Occipital lobe (tissue), 2 donors: ENCODE results near the gene PDE4B. TPM values are rescaled to one million over a fixed set of nuclear protein-coding genes. Genes with fewer than 3 reads are reported as not detected.
"Not testable (repeated sequence)": the region's sequence is repeated elsewhere in the genome, so short reads cannot be mapped to it uniquely, and the experiment has no call there.

Experiments
- DNase-seq: peaks from one replicate; lab custom pipeline; 2025; lab: John Stamatoyannopoulos, UW
- total RNA-seq: library from RNA; depleted of rRNA; stranded (reverse); fragments of >200 nt; gene quantifications from one replicate; pipeline ENCODE4 v1.2.3, GENCODE V29; 2014

PDE4B gene
- total RNA-seq, 1 donor from 2014 or later = 77.8 TPM

DNA sequence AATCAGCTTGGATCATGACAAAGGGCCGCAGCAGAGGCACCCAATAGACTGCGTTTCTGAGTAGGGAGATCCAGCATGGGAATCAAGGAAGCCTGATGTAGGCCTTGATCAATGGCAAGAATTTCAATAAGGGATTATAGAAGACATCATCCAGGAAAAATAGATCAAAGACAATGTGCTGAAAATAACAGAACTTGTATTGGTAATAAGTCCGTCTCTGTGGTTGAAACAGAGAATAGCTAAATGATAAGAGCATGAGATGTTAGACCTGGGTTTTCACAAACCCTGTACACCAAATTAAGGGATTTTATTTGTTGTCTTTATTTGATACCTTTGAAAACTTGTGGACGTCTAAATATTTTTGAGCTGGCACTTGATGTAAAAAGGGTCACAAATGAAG lies 513.2 kb downstream of the PDE4B start:
- DNase-seq = no peak

DNA sequence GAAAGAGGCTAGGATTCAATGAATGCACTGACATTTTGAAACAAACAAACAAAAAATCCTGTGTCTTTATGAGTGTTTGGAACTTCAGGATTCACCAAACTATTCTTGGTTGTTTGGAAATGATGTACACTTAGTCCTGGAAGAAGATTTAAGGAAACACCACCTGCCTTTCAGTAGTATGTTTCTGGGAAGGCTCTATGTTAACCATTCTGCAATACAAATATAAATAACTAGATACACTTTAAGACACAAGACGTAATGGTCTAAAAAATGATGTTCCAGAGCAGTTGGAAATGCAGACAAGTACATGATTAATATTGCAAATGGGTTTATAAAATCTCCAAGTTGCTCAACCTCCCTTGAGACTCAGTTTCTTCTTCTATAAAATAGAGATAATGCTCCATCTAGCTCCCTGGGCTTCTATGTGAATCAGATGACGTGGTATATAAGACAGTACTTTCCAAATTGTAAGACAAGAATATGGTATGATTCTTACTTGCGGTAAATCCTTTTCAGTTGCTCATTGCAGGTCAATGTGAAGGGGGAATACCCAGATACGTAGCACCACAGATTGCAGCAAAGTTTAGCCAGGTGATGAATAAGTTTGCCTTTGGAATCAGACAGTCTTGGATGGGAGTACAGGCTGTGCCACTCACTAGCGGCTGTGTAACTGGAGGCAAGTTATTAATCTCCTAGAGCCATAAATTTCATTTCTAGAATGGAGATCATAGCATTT lies 516.5 kb downstream of the PDE4B start:
- DNase-seq = no peak

DNA sequence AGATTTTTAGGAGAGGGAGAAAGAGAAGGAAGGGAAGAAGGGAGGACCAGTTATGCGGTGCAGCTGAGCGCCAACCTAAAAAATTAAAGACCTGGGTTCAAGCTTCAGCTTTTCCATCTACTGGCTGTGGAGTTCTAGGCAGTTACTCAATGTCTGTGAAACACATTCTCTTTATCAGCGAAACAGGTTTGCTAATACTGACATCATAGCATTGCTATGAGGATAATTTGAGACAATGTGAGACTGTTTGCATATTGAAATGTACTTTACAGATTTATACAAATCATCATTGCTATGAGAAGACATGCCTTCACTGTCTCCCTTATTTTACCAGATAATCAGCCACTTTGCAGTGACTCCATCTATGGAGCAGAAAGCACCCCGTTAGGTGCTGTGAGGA lies 518.4 kb downstream of the PDE4B start:
- no peak for DNase-seq

DNA sequence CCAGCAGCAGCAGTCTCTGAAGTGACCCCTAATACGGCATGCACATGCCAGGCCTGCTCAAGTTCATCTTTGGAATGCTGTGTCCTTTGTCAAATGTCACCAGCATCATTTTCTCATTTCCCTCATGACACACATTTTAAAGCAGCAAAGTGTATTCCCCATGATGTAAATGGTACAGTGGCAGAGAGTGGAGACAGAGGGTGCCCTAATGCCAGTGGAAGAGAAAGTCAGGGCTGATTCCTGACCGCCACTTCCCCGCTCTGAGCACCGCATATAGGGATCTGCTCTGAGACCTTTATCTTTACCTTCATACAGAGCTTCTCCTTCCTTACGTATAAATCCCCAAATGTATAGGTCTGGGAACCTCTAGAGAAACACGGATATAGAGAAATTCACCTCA lies 518.9 kb downstream of the PDE4B start:
- DNase-seq = no peak

DNA sequence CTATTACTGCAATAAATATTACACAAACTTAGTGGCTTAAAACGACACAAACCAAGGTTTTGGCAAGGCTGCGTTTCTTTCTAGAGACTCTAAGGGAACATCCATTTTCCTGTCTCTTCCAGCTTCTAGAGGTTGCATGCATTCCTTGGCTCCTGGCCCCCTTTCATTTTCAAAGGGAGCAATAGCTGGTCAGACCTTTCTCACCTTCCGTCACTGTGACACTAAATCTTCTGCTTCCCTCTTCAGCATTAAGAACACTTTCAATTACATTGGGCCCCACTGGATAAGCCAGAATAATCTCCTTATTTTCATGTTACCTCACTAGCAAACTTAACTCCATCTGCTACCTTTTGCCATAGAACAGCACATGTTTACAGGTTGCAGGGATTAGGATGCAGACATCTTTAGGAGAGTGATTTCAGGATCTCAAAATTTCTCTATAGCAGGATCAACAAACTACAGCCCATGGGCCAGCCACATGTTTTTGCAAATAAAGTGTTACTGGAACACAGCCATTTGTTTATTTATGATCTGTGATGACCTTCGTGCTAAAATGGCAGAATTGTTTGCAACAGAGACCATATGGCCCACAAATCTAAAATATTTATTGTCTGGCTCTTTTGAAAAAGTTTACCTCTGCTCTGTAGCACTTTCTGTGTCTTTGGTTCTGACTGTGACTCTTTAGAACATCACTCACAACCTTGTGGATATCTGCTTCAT lies 519.7 kb downstream of the PDE4B start:
- DNase-seq = no peak

DNA sequence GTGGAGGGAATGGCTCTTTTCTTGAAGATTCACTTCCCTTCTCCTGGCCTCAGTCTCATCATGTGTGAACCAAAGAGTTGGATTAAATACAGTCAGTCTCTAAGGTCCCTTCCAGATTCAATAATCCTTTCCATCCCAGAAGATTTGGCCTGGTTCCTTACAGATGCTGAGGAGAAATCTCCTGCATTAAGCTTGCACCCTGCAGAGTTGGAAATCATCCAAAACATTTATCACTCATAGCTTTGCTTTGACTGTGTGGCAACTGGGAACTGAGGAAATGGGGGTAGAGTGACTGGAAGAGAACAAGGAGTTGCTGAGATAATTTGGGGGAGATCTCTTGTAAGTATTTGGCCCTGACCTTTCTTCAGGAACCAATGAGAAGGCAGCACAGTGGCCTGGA lies 520.7 kb downstream of the PDE4B start:
- DNase-seq = no peak

DNA sequence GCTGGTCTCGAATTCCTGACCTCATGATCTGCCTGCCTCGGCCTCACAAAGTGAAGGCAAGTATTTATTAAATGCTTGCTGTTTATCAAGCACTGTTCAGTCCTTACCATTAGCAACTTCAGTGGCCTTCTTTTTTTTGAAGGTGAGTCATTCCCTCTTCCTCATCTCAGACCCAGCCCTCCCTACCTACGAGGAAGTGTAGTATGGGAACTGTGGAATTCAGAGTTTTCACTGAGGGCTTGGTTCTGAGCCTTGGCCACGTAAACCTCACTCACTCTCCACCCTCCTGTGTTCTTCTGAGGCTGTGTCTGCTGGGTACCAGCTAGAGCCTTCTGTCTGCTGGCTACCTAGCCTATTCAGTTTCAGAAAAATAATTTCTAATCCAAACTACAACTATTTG lies 523.0 kb downstream of the PDE4B start:
- DNase-seq = no peak

DNA sequence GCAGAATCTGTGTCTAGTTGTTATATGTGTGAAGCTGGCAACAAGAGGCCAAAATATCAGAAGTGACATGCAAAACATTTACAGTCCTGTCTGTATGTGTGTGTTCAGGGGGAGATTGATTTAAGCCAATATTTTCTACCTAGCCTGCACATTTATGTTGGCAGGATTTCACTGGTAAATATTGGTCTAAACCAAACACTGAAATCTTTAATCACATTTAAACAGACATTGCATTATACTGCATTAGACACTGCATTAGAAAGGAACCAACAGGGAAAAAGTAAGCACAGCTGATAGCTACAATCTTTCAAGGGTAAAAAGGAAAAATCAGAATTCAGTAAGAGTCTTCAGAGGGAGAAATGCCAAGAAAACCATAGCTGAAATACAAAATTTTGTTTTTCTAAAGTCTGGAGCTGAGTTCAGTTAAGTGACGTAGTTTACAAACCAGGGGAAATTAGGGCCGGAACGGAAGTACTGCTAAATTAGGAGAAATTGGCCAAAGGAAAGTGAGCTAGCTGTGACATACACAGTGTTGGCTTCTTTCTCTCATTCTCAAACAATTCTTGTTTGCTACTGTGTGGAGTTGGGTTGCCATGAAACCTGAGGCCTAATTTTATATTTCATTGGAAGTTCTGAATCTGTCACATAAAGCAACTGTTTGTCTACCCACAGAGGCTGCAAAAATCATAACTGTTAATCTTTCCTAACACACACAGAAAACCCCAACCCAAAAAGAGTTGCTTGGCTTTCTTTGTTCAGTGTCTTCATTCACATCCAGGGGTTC lies 524.0 kb downstream of the PDE4B start:
- DNase-seq = no peak

DNA sequence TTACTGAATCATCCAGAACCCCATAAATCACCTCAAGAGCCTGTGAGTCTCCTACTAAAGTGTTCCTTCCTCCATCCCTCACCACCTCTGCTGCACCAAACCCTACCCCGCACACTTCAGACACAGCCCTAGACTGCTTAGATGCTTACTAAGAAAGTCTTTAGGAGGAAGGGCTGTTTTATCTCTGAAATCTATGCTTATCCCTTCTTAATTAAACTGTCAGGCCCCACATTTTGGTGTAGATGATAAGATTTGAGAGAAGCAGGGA lies 524.5 kb downstream of the PDE4B start:
- no peak for DNase-seq

DNA sequence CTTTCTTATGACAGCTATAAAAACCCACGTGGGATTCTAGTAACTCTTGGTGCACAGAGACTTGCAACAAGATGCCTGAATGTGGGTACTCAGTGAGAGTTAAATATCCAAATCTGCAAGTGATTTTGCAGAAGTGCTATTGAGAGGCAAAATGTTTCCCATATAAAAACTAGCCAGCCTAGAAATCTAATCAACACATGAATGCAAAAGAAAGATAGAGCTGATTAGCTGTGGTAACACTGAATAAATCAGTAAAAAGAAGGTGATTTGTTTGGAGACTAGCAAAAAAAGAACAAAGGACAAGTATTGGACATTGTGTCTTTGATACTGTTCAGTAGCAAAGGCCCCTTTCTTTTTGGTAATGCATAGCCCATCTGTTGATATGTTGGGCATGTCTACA lies 527.5 kb downstream of the PDE4B start:
- no peak for DNase-seq

DNA sequence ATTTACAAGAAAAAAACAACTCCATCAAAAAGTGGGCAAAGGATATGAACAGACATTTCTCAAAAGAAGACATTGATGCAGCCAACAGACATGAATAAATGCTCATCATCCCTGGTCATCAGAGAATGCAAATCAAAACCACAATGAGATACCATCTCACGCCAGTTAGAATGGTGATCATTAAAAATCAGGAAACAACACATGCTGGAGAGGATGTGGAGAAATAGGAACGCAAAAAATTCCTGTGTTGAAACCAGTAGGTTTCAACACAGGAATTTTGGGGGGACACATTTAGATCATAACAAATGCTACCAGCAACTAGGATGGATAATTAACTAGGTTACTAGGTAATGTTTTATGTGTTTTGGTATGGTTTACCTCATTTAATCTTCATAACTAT lies 529.8 kb downstream of the PDE4B start:
- not testable (repeated sequence) for DNase-seq

DNA sequence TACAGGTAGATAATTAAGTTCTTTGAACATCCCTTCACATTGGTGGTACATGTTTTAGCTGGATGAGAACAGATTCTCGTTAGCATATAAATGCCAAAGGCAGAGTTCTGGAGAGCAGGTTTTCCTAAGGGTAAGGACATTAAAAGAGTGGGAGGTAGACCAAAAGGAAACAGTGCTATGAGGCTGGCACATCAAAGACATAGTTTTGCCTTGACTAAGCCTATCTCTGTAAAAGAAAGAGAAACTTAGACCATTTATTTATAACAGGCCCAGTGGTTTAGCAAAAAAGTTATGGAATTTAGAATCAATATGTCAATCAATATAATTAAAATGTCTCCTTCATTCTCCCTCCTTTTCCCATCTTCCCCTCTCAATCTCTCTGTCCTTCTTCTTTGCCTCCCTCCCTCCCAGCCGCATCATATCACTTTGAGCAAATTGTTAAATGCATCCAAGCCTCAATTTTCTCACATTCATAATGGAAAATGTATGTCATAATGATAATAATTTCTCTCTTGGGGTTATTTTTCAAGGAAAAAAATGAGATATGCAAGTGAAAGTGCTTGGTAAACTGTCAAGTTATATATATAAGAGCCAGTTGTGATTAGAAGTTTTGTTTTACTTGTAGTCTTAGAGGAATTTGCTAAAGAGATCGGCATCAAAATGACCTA lies 531.4 kb downstream of the PDE4B start:
- DNase-seq = no peak

DNA sequence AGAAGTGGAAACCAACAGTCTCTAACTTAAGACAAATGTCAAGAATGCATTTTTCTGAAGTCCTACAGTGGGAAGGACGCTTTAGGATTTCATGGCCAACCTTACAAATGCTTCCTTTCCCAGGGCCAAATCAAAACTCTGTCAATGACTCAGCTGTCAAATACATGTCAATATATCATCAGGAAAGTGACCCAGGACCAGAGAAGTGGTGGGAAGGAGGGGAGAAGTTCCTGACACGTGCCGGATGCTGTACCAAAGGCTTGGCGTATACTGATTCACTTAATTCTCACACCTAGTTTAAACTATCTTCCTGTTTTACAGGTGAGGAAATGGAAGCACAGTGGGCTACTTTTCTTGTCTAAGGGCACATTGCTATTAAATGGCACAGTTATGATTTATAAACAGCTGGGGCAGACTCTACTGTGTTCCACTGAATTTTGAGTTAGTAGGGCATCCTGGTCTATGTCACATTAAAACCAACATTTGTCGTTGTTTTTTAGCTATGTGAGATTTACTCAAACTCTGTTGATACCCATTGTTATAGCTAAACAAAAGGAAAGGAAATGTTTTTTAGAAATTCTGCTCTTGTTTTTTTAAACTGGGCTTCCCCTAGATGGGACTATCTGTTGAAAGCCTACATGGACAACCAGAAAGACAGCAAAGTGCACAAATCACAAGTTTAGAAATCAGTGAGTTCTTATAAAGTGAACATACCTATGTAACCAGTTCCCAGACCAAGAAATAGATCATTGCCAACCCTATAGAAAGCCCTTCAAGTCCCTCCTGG lies 533.1 kb downstream of the PDE4B start:
- DNase-seq = no peak

DNA sequence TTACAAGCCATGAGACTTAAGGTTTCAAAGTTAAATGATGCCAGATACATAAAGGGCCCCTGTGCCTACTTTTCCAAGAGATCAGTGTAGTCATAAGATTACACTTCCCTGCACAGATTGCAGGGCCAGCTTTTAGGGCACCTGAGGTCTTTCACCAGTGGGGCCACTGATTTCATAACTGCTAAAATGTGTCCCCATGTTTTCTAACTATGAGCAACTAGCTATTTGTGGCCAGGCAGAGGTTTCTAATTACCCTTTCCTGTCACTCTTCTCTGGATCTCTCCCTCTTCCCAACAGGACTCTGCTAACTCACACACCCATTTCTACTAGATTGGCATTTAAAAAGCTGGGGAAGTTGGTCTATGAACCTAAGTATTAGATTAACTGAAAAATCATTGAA lies 534.2 kb downstream of the PDE4B start:
- no peak for DNase-seq

DNA sequence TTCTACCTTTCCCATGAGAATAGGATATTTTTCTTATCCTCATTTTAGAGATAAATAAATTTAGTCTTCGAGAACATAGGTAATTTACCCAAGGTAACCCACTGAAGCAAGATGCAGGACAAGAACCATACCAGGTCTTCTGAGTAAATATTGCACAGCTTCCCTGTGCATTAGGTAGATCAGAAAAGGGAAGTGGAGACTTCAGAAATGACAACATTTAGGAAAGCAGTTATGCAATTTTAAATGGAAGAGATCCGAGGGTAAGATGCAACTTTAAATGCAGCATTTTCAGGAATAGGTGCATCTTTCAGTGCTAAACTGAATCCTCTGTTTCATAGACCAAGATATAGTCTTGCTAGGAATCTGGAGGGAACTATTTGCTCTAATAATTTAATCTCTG lies 534.9 kb downstream of the PDE4B start:
- no peak for DNase-seq

DNA sequence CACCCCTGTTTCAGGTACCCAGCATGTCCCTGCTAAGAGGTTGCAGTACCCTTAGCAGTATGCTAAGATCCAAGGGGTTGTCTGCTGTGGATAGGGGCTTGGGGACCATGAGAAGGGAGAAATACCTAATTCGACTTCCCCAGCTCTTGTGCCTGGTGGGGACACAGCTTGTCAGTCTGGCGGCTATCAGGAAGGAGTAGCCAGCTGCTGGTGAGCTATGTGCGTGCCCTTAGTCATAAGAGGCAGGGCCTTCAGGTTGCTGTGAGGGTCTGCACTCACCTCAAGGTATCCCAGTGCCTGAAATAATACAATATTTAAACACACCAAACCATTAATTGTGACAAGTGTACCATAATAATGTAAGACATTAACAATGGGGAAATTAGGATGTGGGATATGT lies 536.2 kb downstream of the PDE4B start:
- DNase-seq = no peak

DNA sequence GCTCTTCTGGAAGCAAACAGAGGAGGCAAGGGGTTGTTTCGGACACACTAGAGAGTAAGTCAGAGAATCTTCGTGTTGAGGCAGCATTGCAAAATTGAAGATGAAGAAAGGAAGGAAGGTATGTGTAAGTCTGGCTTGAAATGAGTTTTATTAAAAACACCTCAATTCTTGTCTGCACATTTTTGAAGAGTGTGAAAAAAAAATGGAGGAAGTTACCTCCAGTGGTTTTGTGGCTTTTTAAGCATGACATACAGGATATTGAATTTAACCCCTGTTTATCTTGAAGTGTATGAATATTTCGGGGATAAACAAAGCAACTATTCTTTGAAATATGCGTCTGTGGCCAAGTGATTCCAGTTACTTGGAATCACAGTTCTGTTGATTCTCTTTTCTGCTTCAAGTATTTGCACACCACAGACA lies 538.0 kb downstream of the PDE4B start:
- no peak for DNase-seq

DNA sequence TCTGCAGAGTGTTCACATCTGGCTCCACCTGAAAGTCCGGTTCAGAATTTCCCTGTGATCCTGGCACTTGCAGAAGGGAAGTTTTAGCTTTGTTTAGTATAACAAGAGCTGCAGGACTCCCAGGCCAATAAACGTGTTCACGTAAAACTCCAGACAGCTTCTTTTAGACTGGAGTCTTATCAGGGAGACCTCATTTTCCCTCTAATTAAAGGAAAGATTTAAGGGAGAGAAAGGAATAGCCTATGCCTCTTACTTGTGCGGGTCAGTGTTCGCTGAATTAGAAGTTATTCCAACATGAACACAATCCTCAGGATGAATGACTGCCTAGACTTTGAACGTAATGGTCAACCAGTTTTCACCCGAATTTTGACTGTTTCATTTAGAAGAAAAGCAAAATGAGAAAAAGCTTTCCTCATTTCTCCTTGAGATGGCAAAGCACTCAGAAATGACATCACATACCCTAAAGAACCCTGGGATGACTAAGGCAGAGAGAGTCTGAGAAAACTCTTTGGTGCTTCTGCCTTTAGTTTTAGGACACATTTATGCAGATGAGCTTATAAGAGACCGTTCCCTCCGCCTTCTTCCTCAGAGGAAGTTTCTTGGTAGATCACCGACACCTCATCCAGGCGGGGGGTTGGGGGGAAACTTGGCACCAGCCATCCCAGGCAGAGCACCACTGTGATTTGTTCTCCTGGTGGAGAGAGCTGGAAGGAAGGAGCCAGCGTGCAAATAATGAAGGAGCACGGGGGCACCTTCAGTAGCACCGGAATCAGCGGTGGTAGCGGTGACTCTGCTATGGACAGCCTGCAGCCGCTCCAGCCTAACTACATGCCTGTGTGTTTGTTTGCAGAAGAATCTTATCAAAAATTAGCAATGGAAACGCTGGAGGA lies 539.2 kb downstream of the PDE4B start:
- peak; percentile 33 for DNase-seq

DNA sequence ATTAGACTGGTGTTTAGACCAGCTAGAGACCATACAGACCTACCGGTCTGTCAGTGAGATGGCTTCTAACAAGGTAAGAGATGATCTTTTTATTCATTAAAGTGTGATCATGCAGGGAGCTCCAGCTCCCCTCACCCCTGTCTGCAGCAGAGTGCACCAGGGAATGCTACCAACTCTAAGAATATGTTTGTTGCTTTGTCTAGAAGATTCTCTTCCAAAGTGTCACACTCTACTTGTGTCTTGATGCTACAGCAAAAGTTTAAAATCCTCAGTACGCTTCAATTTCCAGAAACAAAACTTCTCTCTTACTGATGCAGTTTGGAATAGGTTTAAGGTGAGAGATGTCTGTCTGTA lies 539.8 kb downstream of the PDE4B start:
- DNase-seq = no peak

DNA sequence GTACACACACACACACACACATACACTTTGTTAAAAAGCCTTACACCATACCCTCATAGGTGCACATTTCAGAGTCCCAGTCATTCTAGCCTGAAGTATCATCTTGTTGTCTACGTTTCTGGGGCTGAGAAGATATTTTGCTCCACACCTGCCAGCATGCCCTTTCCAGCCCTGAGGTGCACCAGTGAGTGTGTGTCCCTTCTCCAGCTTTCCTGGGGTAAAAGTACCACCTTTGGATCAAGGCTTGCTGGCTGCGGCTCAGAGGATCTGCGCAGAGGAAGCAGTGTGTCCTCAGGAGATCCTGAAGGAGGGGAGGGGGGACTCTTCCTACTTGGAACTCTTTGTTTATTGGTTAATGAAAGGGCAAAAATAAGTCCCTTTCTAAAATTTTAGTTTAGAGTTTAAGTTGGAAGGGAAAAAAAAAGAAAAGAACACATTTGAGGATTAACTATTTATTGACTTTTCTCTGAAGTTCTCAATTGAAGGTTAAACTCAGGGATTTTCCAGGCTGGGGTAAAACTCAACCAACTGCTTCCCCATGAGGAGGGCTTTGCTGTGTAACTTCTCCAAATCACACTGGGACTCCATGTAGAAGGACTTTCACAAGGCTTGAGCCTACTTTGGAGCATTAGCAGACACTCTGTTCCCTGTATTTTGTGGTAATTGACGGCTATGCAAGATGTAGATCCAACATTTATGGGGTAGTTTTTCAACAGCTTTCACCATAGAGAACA lies 540.9 kb downstream of the PDE4B start:
- no peak for DNase-seq
